ENCODE results near the gene TDRD12. TPM values are rescaled to one million over a fixed set of nuclear protein-coding genes. Genes with fewer than 3 reads are reported as not detected.
A peak's percentile ranks its signal among the peaks of the same experiment; 100 is the strongest.
"Not testable (repeated sequence)": the region's sequence is repeated elsewhere in the genome, so short reads cannot be mapped to it uniquely, and the experiment has no call there.

Gene TDRD12
- total RNA-seq, 1 experiment from 2014 or later, result 0.52 TPM

GRCh38 chr19:32745594-32746251 is 26.2 kb downstream of the TDRD12 start:
- DNase-seq (ENCODE audit: low read depth), result peak; percentile 11

- DNase-seq (ENCODE audit: low read depth), result peak; percentile 45
Observed at GRCh38 chr19:32746631-32747196, 27.1 kb downstream of the TDRD12 start.

DNA sequence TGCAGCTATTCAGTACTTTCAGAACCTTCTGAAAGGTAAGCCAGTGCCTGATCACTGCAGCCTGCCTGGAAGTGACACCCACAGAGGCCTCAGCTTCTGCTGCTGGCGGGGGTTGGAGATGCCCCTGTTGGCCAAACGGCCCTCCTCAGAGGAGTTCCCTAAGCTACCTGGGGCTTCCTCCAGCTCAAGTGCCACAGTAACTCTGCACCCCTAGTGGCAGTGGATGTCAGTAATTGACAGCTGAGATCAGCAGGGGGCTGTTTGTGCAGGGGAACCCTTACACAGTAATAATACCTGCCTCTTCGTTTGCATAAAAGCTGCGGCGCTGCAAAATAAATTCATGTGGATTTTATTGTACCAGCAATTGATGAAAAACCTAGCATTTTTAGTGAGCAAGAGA is 28.9 kb downstream of the TDRD12 start:
- DNase-seq (ENCODE audit: low read depth), result no peak

- DNase-seq (ENCODE audit: low read depth), result no peak
Observed at GRCh38 chr19:32748948-32749347, 29.4 kb downstream of the TDRD12 start.

- no peak for DNase-seq (ENCODE audit: low read depth)
Observed at GRCh38 chr19:32749361-32749760, 29.8 kb downstream of the TDRD12 start.

GRCh38 chr19:32750441-32751055 is 31.0 kb downstream of the TDRD12 start:
- no peak for DNase-seq (ENCODE audit: low read depth)

- no peak for DNase-seq (ENCODE audit: low read depth)
Observed at GRCh38 chr19:32751066-32751465, 31.5 kb downstream of the TDRD12 start.

DNA sequence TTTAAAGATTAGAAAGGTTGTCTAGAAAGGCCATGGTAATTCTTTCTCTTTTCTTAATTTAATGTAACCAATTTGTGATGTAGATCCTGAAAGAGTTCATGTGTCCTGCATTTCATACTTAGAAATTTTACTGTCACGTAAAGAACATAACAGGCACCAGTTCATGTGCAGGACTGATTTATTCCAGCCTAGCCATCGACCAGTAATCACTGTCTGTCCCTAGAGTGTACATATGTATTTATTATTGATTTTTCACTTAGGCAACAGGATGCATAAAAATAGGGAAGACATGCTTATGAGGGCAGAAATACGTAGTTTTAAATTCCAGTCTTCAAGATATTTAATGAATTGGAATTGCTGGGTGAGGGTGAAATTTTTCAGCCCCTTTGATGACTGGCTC is 37.6 kb downstream of the TDRD12 start:
- DNase-seq (ENCODE audit: low read depth), result no peak

DNA sequence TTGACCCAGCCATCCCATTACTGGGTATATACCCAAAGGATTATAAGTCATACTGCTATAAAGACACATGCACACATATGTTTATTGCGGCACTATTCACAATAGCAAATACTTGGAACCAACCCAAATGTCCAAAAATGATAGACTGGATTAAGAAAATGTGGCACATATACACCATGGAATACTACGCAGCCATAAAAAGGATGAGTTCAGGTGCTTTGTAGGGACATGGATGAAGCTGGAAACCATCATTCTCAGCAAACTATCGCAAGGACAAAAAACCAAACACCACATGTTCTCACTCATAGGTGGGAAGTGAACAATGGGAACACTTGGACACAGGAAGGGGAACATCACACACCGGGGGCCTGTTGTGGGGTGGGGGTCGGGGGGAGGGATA is 45.8 kb downstream of the TDRD12 start:
- not testable (repeated sequence) for DNase-seq (ENCODE audit: low read depth)

- peak; percentile 20 for DNase-seq (ENCODE audit: low read depth)
Observed at GRCh38 chr19:32767951-32768679, 48.5 kb downstream of the TDRD12 start.

GRCh38 chr19:32771596-32771995 is 52.0 kb downstream of the TDRD12 start:
- DNase-seq (ENCODE audit: low read depth), result no peak

DNA sequence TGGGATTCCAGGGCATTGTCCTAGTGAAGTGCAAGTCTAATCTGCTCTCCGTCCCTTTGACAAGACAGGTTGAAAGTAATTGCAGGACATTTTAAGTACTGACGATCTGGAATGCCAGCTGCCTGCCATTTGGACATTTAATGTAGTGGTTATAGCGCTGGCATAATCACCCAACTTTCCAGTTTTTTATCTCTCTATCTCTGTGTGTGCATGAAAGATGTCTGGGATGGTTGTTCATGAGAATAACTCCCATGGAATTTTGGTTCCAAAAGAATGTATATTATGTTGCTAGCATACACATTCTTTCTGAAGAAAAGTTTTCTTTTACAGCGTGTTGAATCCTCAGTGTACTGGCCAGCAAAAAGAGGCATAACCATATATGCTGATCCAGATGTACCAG is 53.6 kb downstream of the TDRD12 start:
- no peak for DNase-seq (ENCODE audit: low read depth)

DNA sequence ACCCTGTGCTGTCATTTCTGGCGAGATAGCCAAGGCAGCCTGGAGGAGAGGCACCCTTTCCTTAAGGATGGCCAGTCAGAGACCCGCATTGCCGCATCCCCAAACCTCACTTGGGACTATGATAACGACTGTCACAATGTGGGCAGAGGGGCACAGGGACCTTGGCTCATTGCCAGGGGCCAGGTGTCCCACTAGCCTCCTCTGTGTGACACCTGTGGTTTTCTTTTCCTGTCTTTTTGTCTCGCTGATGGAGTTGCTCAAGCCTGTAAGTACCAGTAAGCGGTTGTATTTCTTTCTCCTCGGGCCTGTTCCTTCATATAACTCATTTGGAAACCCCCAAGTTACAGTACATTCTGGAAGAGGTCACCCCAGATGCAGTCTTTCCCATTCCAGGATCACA is 59.5 kb downstream of the TDRD12 start:
- no peak for DNase-seq (ENCODE audit: low read depth)

DNA sequence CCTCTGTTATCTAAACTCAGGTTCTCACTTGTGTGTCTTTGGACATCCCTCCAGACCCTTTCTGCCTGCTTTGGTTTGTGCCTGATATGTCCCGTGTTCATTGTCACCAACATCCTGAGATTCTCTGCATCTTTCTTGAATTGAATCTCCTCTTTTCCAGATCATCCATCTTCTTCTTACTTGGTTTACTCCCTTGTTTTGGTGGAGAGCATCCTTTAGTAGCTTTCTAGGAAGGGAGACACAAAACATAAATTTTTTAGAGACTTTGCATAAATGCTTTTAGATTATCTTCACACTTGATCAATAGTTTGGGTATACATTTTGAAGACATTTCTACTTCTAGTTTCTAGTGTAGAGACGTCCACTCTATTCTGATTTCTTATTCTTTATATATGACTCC is 61.7 kb downstream of the TDRD12 start:
- no peak for DNase-seq (ENCODE audit: low read depth)

- DNase-seq (ENCODE audit: low read depth), result not testable (repeated sequence)
Observed at GRCh38 chr19:32782089-32782488, 62.5 kb downstream of the TDRD12 start.

DNA sequence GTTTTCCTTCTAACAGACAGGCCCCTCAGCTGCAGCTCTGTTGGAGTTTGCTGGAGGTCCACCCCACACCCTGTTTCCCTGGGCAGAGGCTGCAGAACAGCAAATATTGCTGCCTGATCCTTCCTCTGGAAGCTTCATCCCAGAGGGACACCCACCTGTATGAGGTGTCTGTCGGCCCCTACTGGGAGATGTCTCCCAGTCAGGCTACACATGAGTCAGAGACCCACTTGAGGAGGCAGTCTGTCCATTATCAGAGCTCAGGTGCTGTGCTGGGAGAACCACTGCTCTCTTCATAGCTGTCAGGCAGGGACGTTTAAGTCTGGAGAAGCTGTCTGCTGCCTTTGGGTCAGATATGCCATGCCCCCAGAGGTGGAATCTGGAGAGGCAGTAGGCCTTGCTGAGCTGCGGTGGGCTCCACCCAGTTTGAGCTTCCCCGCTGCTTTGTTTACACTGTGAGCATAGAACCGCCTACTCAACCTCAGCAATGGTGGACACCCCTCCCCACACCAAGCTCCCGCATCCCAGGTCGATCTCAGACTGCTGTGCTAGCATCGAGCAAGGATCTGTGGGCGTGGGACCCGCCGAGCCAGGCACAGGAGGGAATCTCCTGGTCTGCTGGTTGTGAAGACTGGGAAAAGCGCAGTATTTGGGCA is 67.7 kb downstream of the TDRD12 start:
- not testable (repeated sequence) for DNase-seq (ENCODE audit: low read depth)

GRCh38 chr19:32787895-32788294 is 68.3 kb downstream of the TDRD12 start:
- DNase-seq (ENCODE audit: low read depth), result not testable (repeated sequence)

- no peak for DNase-seq (ENCODE audit: low read depth)
Observed at GRCh38 chr19:32789429-32789828, 69.9 kb downstream of the TDRD12 start.

DNA sequence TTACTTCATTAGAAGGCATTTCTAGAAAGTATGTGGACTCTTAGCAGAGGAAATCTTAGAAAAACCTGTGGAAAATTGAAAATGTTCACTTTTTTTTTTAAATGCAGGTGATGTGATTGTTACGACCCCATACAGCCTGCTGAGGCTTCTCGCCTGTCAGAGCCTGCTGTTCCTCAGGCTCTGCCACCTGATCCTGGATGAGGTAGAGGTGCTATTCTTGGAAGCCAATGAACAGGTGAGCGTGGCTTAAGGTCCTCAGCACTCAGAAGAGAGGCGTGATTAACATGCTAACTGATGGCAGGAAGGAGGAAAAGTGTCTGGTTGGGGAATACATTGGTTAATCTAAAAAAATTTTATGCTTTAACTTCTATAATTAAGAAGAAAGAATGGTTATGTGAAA is 78.6 kb downstream of the TDRD12 start:
- no peak for DNase-seq (ENCODE audit: low read depth)

- no peak for DNase-seq (ENCODE audit: low read depth)
Observed at GRCh38 chr19:32800191-32800590, 80.6 kb downstream of the TDRD12 start.

DNA sequence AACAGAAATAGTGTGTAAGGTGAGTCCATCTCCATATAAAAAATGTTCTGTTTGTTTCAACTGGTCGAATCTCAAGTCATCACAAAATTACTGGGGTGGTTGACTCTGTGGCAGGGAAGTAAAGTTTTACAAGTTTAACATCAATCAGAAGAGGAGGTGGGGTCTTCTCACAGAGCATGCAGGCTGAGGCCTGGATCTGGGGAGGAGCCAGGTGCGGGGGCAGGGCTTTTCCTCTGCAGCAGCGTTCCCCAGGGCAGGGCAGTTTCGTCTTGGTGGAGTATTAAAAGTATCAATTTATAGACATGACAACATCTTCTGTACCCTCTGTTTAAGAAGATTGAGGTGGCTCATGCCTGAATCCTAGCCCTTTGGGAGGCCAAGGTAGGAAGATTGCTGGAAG is 81.2 kb downstream of the TDRD12 start:
- no peak for DNase-seq (ENCODE audit: low read depth)

DNA sequence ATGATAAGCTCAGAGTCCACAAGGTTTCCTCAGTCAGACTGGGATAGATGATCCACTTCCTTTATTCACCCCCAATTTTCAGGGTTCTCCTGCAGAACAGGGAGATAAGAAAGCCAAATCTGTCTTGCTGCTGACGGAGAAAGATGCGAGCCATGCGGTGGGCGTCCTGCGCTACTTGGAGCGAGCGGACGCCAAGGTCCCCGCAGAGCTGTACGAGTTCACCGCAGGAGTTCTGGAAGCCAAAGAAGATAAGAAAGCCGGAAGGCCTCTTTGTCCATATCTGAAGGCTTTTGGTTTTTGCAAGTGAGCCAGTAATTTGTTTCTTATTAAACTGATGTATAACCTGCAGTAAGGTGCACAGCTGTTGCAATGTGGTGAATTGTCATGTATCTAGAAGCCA is 83.3 kb downstream of the TDRD12 start:
- no peak for DNase-seq (ENCODE audit: low read depth)
